ENCODE data around the gene TXNRD1.
"Not testable (repeated sequence)": the region's sequence is repeated elsewhere in the genome, so short reads cannot be mapped to it uniquely, and the experiment has no call there.

The TXNRD1 gene

GRCh38 chr12:104321949-104322348 is 106.4 kb downstream of the TXNRD1 start:
- no peak for TF ChIP-seq CTCF (IDR thresholded peaks at IDR 0.05; ENCODE audit: low read depth, low read length, missing control alignments)
- no peak for DNase-seq (ENCODE audit: low read depth)
- H3K4me3 ChIP-seq (ENCODE audit: low read depth, low read length): no peak overlapping the region

GRCh38 chr12:104322533-104322932 is 107.0 kb downstream of the TXNRD1 start:
- H3K4me3 ChIP-seq (ENCODE audit: low read depth, low read length); DNase-seq (ENCODE audit: low read depth): not testable (repeated sequence)

- no peak overlapping the region for H3K4me3 ChIP-seq (ENCODE audit: low read depth, low read length)
- no peak for TF ChIP-seq CTCF (IDR thresholded peaks at IDR 0.05; ENCODE audit: low read depth, low read length, missing control alignments)
- no peak for DNase-seq (ENCODE audit: low read depth)
These were observed 108.3 kb downstream of the TXNRD1 start for GRCh38 chr12:104323899-104324298.

- not testable (repeated sequence) for DNase-seq (ENCODE audit: low read depth); H3K4me3 ChIP-seq (ENCODE audit: low read depth, low read length)
These were observed 112.7 kb downstream of the TXNRD1 start for GRCh38 chr12:104328278-104328677.

- H3K4me3 ChIP-seq (ENCODE audit: low read depth, low read length): no peak overlapping the region
- DNase-seq (ENCODE audit: low read depth): no peak
- TF ChIP-seq CTCF (IDR thresholded peaks at IDR 0.05; ENCODE audit: low read depth, low read length, missing control alignments): no peak
These were observed 113.2 kb downstream of the TXNRD1 start for GRCh38 chr12:104328790-104329189.

DNA sequence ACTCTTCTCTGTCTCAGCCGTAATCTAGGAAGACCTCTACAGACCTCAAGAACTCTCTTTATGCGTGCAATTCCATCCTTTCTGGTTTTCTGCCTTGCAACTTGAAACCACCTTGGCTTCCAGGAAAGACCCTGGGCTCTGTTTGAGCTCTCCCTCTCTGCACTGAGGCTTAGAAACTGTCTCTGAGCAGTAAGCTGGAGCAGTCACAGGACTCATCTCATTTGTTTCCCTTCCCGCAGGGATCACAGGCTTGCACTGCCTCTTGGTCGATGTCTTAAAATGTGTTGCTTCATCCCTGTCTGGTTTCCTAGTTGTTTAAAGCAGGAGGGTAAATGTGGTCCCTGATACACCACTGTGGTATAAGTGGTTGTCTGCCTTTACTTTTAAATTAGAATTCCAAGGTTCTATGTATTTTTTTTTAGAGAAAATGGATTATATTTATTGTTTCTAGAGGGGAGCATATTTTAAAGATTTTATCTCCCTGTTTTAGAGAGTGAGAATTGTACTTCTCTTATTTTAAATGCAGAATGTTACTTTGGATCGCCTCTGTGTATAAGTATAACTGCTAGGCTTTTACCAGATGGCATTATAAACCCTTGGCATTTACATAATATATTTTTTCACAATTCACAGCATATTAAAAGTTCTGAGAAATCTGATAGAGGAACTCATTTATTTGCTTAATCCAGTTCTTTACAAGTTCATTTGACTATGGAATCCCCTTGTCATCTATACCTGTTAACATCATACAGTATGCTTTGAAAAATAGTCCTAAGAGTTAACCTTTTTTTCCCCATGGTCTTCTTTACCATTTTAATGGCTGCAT is 114.3 kb downstream of the TXNRD1 start:
- H3K4me3 ChIP-seq (ENCODE audit: low read depth, low read length): no peak overlapping the region
- TF ChIP-seq CTCF (IDR thresholded peaks at IDR 0.05; ENCODE audit: low read depth, low read length, missing control alignments): no peak
- DNase-seq (ENCODE audit: low read depth): no peak

- no peak for DNase-seq (ENCODE audit: low read depth)
- TF ChIP-seq CTCF (IDR thresholded peaks at IDR 0.05; ENCODE audit: low read depth, low read length, missing control alignments): no peak
- H3K4me3 ChIP-seq (ENCODE audit: low read depth, low read length): no peak overlapping the region
These were observed 115.8 kb downstream of the TXNRD1 start for GRCh38 chr12:104331376-104331775.

GRCh38 chr12:104332273-104332672 is 116.7 kb downstream of the TXNRD1 start:
- DNase-seq (ENCODE audit: low read depth); H3K4me3 ChIP-seq (ENCODE audit: low read depth, low read length): not testable (repeated sequence)
